CD1c-positive myeloid dendritic cell (primary cell): ENCODE results near the gene MBD5.

ENCODE experiments used
- DNase-seq: peaks from one replicate; pipeline ENCODE4 v3.0.0-alpha.2; 2016; ENCODE audit errors: extremely low spot score

Gene MBD5

DNA sequence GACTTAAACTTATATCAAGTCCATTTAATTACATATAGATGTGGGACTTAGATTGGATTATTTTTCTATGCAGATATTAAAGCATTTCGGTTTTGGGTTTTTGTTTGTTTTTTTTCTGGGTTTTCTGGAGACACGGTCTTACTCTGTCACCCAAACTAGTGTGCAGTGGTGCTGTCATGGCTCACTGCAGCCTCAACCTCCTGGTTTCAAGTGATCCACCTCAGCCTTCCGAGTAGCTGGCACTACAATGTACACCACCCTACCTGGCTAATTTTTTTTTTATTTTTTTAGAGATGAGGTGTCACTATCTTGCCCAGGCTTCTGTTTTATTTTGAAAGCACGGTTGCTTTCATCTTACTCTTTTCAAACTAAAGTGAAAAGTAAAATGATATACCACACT lies 281.6 kb downstream of the MBD5 start:
- DNase-seq = no peak

GRCh38 chr2:148303161-148303560 lies 282.3 kb downstream of the MBD5 start:
- no peak for DNase-seq

- no peak for DNase-seq
Observed at GRCh38 chr2:148305476-148305875, 284.6 kb downstream of the MBD5 start.

- DNase-seq = no peak
Observed at GRCh38 chr2:148306027-148306426, 285.1 kb downstream of the MBD5 start.

DNA sequence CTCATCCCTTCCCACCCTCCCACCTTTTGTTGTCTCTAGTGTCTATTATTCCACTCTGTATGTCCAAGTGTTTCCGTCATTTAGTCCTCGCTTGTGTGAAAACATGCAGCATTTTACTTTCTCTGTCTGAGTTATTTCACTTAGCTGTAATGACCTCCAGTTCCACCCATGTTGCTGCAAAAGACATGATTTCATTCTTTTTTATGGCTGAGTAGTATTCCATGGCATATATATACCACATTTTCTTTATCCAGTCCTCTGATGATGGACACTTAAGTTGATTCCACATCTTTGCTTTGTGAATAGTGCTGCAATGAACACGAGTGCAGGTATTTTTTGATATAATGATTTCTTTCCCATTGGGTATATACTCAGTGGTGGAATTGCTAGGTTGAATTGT lies 296.7 kb downstream of the MBD5 start:
- no peak for DNase-seq

GRCh38 chr2:148338541-148338940 lies 317.6 kb downstream of the MBD5 start:
- DNase-seq = no peak

DNA sequence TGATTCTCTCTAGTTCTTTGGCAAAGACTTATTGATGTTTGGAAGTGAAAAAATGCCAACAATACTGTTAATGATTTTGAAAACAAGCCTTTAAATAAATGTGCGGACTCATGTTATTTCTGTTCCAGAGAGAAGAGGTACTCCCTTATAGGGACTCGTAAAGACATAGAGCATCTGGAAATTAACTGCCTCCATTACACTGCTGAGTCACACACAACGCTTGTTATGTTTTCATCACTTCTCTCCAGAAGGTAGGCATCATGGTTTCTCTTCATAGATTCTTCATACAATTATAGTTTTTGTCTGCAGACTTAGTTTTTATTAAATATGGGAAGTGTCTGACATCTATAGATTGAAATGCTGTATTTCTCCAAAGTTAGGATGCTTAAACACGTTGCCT lies 321.2 kb downstream of the MBD5 start:
- no peak for DNase-seq

GRCh38 chr2:148350199-148350598 lies 329.3 kb downstream of the MBD5 start:
- DNase-seq = no peak

GRCh38 chr2:148351437-148352143 lies 330.7 kb downstream of the MBD5 start:
- no peak for DNase-seq

DNA sequence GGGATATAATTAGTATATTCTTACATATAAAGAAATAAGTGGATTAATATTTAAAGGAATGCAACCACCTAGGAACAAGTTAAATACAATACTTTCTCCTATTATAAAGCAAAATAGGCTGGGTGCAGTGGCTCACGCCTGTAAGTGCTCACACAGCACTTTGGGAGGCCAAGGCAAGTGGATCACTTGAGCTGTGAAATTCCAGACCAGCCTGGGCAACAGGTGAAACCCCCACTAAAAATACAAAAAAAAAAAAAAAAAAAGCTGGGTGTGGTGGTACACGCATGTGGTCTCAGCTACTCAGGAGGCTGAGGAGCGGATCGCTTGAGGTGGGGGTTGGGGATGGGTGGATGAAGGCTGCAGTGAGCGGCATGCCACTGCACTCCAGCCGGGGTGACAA lies 337.5 kb downstream of the MBD5 start:
- no peak for DNase-seq

DNA sequence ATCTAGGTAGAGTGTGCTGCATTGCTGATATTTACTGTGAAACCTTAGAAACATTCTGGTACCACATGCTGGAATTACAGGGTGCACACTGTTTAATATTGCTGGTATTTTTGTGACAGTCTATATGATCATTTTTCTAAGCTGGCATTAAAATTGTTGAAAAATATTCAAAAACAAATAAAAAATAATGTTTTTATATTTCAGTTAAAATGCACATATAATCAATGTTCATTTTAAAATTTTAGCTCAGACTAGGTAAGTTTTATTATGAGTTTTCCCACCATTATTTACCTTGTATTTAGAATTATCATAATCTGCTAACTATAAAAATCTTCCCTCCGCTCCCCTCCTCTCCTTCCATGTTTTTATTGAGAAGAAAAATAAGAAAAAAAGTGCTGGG lies 339.8 kb downstream of the MBD5 start:
- no peak for DNase-seq

GRCh38 chr2:148362144-148362796 lies 341.4 kb downstream of the MBD5 start:
- DNase-seq = no peak

GRCh38 chr2:148375214-148375613 lies 354.3 kb downstream of the MBD5 start:
- DNase-seq = no peak

DNA sequence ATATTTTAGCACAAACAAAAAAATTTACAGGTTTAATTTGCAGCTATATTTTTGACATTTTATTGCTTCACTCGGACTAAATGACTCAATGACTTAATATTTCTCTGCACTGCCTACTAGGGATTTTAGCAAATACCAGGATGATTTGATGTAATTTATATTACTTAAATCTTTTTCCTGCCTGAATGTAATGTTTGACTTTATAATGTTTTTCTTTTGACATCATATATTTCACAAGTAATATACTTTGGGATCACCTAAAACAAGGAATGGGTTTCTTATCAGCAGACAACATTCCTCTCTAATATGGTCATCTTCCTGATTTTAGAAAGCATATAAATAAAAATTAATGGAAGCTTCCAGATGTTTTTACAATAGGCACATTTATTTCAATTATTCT lies 370.4 kb downstream of the MBD5 start:
- no peak for DNase-seq

DNA sequence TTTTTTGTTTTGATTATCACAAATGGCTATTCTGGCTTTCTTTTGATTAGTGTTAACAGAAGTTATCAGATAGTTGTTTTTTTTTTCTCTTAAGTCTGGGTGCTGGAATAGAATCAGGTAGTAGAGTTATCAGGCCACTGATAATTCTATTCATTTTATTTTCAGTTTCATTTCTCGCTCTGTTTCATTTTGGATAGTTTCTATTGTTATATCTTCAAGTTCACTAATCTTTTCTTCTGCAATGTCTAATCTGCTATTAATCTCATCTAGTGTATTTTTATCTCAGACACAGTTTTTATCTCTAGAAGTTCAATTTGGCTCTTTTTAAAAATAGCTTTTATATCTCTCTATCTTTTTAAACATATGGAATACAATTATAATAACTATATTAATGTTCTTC lies 381.9 kb downstream of the MBD5 start:
- no peak for DNase-seq

GRCh38 chr2:148410899-148411298 lies 390.0 kb downstream of the MBD5 start:
- no peak for DNase-seq

GRCh38 chr2:148416248-148416647 lies 395.4 kb downstream of the MBD5 start:
- DNase-seq = no peak

DNA sequence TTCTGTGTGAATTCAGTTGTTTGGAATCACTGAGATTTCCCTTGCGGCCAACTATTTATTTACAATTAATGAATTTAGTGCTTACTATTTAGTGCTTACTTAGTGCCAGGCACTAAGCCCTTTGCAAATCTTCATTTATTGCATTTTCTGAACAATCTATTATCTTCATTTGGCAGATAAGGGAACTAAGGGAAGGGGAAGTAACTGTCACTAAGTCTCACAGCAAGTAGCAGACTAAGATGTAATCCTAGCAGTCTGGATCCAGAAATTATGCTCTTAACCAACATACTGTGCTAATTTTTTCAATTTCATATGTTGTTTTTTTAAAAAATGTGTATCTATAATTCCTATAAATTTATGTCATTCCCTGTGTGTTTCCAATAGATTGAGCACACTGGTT lies 409.2 kb downstream of the MBD5 start:
- DNase-seq = no peak

DNA sequence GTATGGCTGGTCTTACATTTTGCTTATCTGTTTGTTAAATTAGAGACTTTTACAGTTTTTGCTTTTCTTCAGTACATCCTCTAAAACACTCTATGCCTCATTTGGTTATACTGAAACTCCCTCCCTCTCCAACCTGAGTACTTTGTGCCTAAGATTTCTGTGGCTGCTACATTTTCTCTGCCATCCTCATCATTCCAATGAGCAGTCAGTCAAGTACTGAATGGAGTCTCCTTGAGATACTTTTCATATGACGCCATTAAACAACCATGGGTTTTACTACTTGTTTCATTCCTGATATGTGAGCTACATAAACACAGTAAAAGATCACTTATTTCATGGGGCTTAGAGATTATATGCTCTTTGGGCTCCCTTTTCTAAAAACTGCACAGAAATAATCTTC lies 427.0 kb downstream of the MBD5 start:
- DNase-seq = no peak

- DNase-seq = no peak
Observed at GRCh38 chr2:148450531-148450930, 429.6 kb downstream of the MBD5 start.

DNA sequence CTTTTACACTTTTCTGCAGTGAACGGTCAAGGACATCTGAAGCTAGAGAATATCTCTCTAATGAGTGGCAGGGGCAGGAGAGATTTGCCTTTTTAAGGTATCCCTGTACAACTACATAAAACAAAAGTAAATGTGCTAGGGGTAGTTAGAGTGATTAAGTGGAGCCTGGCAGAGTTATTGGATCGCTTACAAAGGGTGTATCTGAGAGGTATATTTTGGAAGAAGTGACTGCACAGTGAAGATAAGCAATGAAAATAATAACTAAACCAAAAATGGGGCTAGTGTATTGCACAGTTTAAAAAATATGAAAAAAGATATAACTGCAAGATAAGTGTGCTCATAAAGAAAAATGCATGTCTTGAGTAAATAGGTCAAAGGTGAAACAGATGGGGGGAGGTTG lies 430.2 kb downstream of the MBD5 start:
- DNase-seq = no peak

- no peak for DNase-seq
Observed at GRCh38 chr2:148455791-148456190, 434.9 kb downstream of the MBD5 start.

DNA sequence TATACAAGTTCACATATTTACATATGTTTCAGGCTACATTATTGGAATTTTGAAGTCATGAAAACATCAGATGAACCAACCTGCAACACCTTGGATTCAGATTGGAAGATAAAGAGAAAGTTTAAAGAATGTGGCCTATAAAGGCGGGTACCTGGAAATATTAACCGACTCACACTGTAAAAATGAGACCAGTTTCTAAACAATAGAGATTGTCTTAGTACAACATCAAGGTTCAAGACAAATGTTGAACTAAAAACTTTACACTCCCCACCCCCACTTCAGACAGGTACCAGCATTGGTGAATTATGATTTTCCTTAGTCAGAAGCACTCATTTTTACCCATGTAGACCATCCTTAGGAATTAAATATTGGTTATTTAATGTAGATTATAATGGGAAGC lies 437.3 kb downstream of the MBD5 start:
- DNase-seq = no peak

- DNase-seq = no peak
Observed at GRCh38 chr2:148459377-148459778, 438.5 kb downstream of the MBD5 start.
